D721Med (cell line): ENCODE results near the gene IL18.
"Not testable (repeated sequence)": the region's sequence is repeated elsewhere in the genome, so short reads cannot be mapped to it uniquely, and the experiment has no call there.

Source experiments
- DNase-seq: peaks from one replicate; pipeline ENCODE4 v3.0.0; 2011; ENCODE audit warnings: low spot score; ENCODE audit not compliant: insufficient read length
- FAIRE-seq: peaks from 2 replicates; lab custom pipeline; 2011; peaks lifted over from hg19 to GRCh38; lab: Jason Lieb, UNC
- TF ChIP-seq, protein P1 (sequence below): IDR thresholded peaks from 2 replicates; pipeline ENCODE4 v1.5.1; 2012; ENCODE audit warnings: mild to moderate bottlenecking, control low read depth; ENCODE audit not compliant: insufficient read depth; ENCODE audit errors: missing control alignments

The IL18 gene

DNA sequence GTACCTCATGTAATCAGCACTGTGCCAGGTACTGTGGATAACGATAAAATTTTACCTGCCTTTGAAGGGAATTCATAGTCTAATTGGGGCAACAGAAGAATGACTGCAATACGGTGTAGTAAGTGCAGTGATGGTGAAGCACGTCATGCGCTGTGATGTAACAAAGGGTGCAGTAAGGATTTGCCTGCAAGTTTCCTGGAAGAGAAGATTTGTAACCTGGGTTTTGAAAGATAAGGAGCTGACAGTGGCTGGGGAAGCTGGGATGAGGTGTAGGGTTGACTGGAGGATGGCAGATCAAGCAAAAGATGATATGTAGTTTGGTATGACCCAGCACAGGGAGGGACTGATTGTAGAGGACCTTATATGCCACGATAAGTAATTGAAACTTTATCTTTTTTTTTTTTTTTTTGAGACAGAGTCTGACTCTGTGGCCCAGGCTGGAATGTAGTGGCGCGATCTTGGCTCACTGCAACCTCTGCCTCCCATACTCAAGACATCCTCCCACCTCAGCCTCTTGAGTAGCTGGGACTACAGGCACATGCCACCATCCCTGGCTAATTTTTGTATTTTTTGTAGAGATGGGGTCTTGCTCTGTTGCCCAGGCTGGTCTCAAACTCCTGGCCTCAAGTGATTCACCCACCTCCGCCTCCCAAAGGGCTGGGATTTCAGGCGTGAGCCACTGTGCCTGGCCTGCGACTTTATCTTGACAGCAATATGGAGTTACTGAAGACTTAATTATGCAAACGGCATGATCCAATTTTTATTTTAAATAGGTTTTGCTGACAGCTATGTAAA is 66.0 kb downstream of the IL18 start:
- TF ChIP-seq, protein P1, sequence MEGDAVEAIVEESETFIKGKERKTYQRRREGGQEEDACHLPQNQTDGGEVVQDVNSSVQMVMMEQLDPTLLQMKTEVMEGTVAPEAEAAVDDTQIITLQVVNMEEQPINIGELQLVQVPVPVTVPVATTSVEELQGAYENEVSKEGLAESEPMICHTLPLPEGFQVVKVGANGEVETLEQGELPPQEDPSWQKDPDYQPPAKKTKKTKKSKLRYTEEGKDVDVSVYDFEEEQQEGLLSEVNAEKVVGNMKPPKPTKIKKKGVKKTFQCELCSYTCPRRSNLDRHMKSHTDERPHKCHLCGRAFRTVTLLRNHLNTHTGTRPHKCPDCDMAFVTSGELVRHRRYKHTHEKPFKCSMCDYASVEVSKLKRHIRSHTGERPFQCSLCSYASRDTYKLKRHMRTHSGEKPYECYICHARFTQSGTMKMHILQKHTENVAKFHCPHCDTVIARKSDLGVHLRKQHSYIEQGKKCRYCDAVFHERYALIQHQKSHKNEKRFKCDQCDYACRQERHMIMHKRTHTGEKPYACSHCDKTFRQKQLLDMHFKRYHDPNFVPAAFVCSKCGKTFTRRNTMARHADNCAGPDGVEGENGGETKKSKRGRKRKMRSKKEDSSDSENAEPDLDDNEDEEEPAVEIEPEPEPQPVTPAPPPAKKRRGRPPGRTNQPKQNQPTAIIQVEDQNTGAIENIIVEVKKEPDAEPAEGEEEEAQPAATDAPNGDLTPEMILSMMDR, result no peak
- no peak for DNase-seq
- FAIRE-seq, result no peak

DNA sequence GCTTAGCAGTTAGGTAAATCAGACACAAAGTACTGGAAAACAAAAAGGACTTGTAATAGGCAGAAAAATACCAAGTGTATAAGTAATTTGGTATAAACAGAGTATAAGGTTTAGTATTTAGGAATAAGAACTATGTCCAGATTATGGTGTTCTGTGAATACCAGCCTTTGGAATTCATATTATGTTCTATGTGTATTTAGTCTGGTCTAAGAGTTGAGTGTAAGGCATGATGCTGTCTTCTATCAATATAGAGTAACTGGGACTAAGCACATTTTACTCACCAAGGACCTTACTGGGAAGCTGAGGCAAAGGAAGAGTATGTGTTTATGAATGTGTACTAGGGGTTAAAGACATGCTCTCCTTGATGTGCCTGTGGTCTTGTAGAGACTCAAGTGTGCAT is 67.7 kb downstream of the IL18 start:
- TF ChIP-seq, protein P1, result no peak
- DNase-seq (no peak), FAIRE-seq (no peak)

DNA sequence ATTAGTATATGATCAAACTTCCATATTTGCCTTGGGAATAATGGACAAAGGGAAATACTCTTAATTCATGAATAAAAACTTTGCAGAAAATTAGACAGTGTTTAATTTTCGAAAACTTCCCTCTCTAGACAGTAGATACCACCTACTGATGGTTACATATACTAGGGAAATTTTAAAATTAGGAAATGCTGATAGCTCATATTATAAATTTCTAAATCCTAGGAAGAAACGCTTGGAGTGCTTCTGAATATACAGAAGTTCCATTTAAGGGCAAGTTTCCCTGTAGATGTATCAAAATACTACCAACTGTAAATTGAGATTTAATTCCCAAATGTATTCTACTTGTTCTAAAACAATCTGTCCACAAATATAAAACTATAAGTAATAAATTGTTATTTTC is 68.6 kb downstream of the IL18 start:
- FAIRE-seq, DNase-seq: not testable (repeated sequence)
